A549 treated with RU486 at 1 μM for 4 hours (cell line): ENCODE measurements around the gene PCDHAC1. TPM values are rescaled to one million over a fixed set of nuclear protein-coding genes. Genes with fewer than 3 reads are reported as not detected.

ENCODE experiments used
- total RNA-seq: library from RNA; stranded (reverse); fragments of 200-300 nt; extraction: Qiagen RNA extraction; gene quantifications from 5 replicates; pipeline ENCODE4 v1.2.3, GENCODE V29; 2022; ENCODE audit warnings: low read depth

The PCDHAC1 gene, protein sequence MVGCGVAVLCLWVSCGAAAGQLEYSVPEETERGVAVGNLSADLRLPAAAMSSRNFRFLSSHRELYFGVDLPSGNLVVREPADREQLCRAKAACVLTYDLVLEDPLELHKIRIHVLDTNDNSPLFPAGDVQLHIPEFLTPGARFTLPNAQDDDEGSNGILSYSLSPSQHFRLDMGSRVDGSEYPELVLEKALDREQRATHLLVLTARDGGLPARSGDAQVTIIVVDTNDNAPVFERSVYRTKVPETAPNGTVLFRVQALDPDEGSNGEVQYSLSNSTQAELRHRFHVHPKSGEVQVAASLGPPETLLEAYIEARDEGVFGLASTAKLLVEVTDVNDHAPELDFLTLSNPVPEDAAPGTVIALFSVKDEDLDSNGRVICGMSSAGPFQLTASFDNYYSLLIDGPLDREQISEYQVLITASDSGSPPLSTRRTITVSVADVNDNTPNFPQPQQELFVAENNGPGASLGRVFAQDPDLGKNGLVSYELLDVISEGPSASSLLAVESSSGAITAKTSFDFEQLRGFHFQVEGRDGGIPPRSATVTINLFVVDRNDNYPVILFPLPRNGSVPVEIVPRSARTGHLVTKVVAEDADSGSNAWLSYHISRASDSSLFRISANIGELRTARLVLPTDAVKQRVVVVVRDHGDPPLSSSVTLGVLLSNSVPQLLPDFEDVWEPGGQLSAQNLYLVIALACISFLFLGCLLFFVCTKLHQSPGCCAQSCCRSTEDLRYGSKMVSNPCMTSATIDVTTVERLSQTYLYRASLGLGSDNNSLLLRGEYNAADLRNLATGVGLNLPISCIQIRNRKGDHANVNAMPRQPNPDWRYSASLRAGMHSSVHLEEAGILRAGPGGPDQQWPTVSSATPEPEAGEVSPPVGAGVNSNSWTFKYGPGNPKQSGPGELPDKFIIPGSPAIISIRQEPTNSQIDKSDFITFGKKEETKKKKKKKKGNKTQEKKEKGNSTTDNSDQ
- total RNA-seq, result 1.1 to 1.9 TPM (median 1.3 TPM) in 5 replicates

GRCh38 chr5:140925806-140926442 lies at the start of gene PCDHAC1:
TSS of gene PCDHAC1 (plus strand) at chr5:140926299. CDS start at chr5:140926893, 594 bp downstream.

GRCh38 chr5:140881889-140882590 lies 44.1 kb upstream of the PCDHAC1 start, which contains the start of gene PCDHA13:
TSS of gene PCDHA13 (plus strand) at chr5:140882124. CDS start at chr5:140882269, 145 bp downstream.

GRCh38 chr5:140966293-140967225 lies 40.5 kb downstream of the PCDHAC1 start, which contains the start of gene PCDHAC2:
TSS of gene PCDHAC2 (plus strand) at chr5:140966476. CDS start at chr5:140966767, 291 bp downstream.

Other genes with a start within 250 kb of the PCDHAC1 start
- gene HARS1, start 234.9 kb upstream of the PCDHAC1 start, total RNA-seq, result 78.1 to 83.6 TPM (median 79.0 TPM) in 5 replicates
- 35.4 to 42.8 TPM (median 37.5 TPM) in 5 replicates for gene HARS2, start 234.8 kb upstream of the PCDHAC1 start, total RNA-seq
- gene ZMAT2, start 225.9 kb upstream of the PCDHAC1 start, total RNA-seq, result 83.4 to 128 TPM (median 104 TPM) in 5 replicates
- gene PCDHA1, start 140.2 kb upstream of the PCDHAC1 start, total RNA-seq, result 0.15 to 0.34 TPM (median 0.21 TPM) in 4 of 5 replicates, not detected in the other
- 0.03 to 0.06 TPM in 2 of 5 replicates, not detected in the others for gene PCDHA2, start 131.4 kb upstream of the PCDHAC1 start, total RNA-seq
- 0.35 to 1.2 TPM (median 0.85 TPM) in 5 replicates for gene PCDHA3, start 125.2 kb upstream of the PCDHAC1 start, total RNA-seq
- 1.3 to 1.7 TPM (median 1.5 TPM) in 5 replicates for gene PCDHA4, start 119.2 kb upstream of the PCDHAC1 start, total RNA-seq
- gene PCDHA5, start 104.7 kb upstream of the PCDHAC1 start, total RNA-seq, result 0.46 to 1.0 TPM (median 0.75 TPM) in 5 replicates
- 0.05 to 0.06 TPM (median 0.05 TPM) in 3 of 5 replicates, not detected in the others for gene PCDHA6, start 98.3 kb upstream of the PCDHAC1 start, total RNA-seq
- 0.05 to 0.15 TPM (median 0.11 TPM) in 4 of 5 replicates, not detected in the other for gene PCDHA7, start 92.0 kb upstream of the PCDHAC1 start, total RNA-seq
- gene PCDHA8, start 85.1 kb upstream of the PCDHAC1 start, total RNA-seq, result 0.06 to 0.12 TPM (median 0.09 TPM) in 3 of 5 replicates, not detected in the others
- gene PCDHA9, start 77.9 kb upstream of the PCDHAC1 start, total RNA-seq, result 0.04 TPM in 1 of 5 replicates, not detected in the others
- 0.01 to 0.05 TPM in 2 of 5 replicates, not detected in the others for gene PCDHA10, start 70.4 kb upstream of the PCDHAC1 start, total RNA-seq
- 0.08 to 0.11 TPM (median 0.10 TPM) in 4 of 5 replicates, not detected in the other for gene PCDHA11, start 57.3 kb upstream of the PCDHAC1 start, total RNA-seq
- 1.9 to 3.0 TPM (median 2.7 TPM) in 5 replicates for gene PCDHA12, start 51.0 kb upstream of the PCDHAC1 start, total RNA-seq
- 0.06 to 0.09 TPM in 2 of 5 replicates, not detected in the others for gene PCDHA13, start 44.2 kb upstream of the PCDHAC1 start, total RNA-seq
- gene PCDHAC2, start 40.2 kb downstream of the PCDHAC1 start, total RNA-seq, result 2.4 to 6.1 TPM (median 2.8 TPM) in 5 replicates
- gene PCDHB1, start 125.1 kb downstream of the PCDHAC1 start, total RNA-seq, result not detected in 5 replicates
- 2.3 to 4.1 TPM (median 3.6 TPM) in 5 replicates for gene PCDHB2, start 168.3 kb downstream of the PCDHAC1 start, total RNA-seq
- 0.03 to 0.06 TPM in 2 of 5 replicates, not detected in the others for gene PCDHB3, start 174.2 kb downstream of the PCDHAC1 start, total RNA-seq
- 0.03 to 0.08 TPM (median 0.05 TPM) in 5 replicates for gene PCDHB4, start 195.5 kb downstream of the PCDHAC1 start, total RNA-seq
- 1.5 to 1.8 TPM (median 1.6 TPM) in 5 replicates for gene PCDHB5, start 208.9 kb downstream of the PCDHAC1 start, total RNA-seq
- 0.85 to 1.2 TPM (median 0.92 TPM) in 5 replicates for gene PCDHB6, start 223.8 kb downstream of the PCDHAC1 start, total RNA-seq
- not detected in 5 replicates for gene PCDHB7, start 246.3 kb downstream of the PCDHAC1 start, total RNA-seq